Measurements from ENCODE around the gene SLC13A5.
"Not testable (repeated sequence)": the region's sequence is repeated elsewhere in the genome, so short reads cannot be mapped to it uniquely, and the experiment has no call there.

The SLC13A5 gene

DNA sequence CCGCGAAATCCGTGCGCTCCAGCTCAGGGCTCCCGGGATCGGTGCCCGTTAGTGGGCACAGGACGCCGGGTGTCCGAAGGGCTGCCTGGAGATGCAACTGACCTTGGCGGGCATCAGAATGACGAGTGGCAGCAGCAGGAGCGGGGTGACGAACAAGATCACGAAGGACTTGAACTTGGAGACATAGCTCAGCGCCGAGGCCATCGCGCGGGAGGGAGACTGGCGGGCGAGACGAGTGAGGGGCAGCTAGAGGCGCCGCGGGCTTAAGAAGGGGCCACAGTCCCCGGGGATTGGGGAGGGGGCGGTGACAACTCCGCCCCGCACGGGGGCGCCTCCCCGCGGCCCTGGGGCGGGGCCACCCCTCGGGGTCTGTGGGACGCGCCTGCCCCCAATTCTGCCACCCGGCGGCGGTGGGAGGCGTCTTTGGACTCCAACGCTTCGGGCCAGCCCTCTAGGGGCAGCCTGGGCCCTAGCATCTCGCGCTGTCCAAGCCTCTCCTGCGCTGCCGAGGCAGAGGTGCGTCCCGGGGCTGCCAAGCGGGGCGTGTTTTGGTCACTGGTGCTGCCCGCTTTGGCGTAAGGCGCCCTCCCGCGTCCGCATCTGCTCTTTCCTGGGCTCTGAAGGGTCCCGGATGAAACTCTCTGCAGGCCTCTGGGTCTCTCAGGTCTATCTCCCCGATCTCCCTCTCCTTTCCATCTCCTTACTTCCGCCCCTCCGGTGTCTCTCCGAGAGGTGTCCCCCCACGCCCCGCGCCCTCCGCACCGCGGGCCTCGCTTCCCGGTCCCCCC, at the start of gene SLC13A5:
Gene SLC13A5 (minus strand): TSS at position 240 of the 788 bp plus-strand sequence. CDS start 36 bp downstream, at position 204.
- DNase-seq = peak; percentile 75

DNA sequence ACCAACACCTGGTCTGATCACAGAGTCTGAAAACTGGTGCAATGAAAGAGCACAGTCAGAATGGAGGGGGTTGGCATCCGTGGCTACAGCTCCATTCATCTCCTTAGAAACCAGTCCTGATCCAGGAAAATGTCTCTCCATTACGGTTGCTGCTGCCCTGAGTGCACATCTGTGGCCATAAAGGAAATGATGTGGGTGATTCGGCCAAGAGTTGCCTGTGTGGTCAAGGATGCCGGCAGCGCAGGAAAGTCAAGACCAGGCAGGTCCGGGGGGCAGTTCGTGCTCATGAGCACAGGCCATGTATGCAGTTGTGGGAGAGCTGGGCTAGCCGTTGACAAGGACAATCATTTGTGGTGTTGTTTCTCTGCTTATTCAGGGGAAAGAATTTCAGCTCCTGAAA, 48.6 kb upstream of the SLC13A5 start:
- no peak for DNase-seq

GRCh38 chr17:6757747-6758146, 44.6 kb upstream of the SLC13A5 start:
- DNase-seq = no peak

DNA sequence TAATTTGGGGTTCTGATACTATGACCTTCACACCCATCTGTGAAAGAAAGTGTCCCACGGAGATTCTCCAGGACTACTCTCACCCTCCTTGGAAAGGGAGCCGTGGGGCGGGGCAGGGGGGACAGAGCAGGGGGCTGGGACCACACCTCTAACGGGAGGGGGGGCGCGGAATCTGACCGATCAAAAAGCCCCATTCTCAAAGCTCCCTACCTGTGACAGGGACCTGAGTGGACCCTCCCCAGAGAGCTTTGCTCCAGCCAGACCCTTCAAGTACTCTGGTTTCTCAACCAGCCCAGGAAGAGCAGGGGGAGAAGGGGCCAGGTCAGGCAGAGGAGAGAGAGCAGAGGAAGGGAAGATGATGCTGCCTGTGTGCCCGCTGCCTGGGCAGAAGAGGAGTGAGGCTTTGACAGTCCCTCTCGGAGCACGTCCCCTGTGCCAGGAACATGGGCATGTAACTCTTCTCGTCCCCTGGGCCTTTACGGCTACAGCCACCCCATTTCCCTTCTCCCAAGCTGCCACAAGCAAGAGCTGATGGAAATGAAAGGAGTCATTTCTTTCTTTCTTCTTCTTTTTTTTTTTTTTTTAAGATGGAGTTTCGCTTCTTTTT, 43.4 kb upstream of the SLC13A5 start:
- no peak for DNase-seq

DNA sequence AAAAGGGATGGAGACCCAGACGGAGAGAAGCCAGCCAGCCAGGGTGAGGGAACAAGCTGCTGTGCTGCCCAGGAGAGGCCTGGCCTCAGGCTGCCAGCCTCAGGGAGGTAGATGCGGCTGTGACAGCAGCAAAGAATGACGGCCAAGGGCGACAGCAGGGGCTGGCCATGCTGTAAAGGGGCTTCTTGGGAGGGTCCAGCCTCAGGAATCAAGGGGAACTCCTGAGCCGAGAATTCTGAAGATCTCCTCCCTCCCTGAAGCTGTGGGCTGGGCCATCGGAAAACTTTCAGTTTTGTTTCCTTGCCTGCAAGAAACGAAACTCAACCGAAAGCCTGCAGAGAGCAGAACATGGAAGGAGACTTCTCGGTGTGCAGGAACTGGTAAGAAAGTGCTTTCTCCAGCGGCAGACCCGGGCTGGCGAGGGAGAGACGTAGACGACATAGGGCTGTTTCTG, 42.6 kb upstream of the SLC13A5 start, which contains the start of gene XAF1:
Gene XAF1 (plus strand): TSS at position 316 of the 454 bp plus-strand sequence. CDS start 33 bp downstream, at position 349.
- DNase-seq = no peak

DNA sequence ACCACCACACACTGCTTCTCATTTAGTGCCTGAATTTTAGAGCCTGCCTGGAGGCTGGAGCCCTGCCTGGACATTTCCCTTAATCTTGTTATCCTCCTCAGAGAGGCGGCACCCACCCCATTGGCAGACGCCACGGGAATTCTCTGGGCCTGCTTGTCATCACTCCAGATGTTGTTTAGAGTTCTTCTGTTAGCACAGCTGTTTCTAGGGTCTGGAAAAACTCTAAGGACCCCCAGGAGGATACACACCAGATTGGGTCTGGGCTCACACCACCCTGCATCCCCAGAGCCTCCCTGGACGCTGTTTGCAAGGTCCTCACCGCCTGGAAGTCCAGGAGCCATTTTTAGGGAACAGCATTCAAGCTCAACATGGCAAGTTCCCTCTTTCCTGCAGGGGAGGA, 42.1 kb upstream of the SLC13A5 start:
- DNase-seq = no peak

- DNase-seq = no peak
Measured at GRCh38 chr17:6753546-6753945, 40.4 kb upstream of the SLC13A5 start.

DNA sequence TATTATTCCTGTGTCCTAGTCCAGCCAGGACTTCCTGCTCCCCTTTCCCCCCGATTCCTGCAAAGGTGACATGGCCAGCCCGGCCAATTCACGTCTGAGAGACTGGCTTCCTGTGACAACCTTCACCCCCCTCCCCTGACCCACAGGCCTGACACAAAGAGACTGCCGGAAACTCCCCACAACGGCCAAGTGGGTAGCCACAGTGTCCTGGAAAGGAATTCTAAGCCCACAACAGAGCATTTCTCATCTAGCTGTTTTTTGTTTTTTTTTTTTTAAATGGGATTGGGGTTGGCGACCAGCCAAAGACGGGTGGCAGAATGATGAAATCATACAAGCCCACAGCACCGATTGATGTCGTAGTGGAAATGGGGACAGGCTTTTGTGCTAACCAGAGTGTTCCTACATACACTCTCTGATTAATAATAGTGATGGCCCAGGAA, 39.9 kb upstream of the SLC13A5 start:
- DNase-seq = no peak

- no peak for DNase-seq
Measured at GRCh38 chr17:6752068-6752909, 39.1 kb upstream of the SLC13A5 start.

- no peak for DNase-seq
Measured at GRCh38 chr17:6749519-6749918, 36.4 kb upstream of the SLC13A5 start.

GRCh38 chr17:6748617-6749016, 35.4 kb upstream of the SLC13A5 start:
- DNase-seq = no peak

- DNase-seq = not testable (repeated sequence)
Measured at GRCh38 chr17:6746665-6747064, 33.5 kb upstream of the SLC13A5 start.

- no peak for DNase-seq
Measured at GRCh38 chr17:6729531-6729930, 16.4 kb upstream of the SLC13A5 start.

DNA sequence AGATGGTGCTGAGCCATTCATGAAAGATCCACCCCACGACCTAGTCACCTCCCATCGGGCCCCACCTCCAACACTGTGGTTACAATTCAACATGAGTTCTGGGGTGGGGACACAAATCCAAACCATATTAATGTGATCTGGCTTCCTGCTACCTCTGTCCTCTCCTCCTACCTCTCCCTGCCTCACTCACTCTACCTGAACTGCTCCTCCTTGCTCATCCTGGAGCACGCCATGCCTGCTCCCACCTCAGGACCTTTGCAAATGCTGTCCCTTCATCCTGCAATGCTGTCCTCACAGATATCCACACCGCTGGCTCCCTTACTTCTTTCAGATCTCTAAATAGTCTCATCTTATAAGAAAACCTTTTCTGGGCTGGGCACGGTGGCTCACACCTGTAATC, 10.8 kb upstream of the SLC13A5 start:
- no peak for DNase-seq

DNA sequence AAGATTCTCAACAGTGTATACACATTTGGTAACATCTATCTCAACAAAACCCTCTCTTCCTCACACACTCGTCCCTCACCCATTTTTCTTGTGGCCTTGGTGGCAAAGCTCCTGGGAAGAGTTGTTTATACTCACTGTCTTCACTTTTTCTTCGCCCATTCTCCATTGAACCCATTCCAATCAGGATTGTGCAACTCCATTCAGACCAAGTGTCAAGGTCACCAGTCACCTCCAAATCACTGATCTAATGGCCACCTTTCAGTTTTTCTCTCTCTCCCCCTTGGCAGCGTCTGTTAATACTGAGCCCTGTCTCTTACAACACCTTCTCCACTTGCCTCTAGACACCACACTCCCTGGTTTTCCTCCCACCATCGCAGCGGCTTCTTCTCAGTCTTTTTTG, 8.6 kb upstream of the SLC13A5 start:
- DNase-seq = no peak

GRCh38 chr17:6716736-6717135, 3.6 kb upstream of the SLC13A5 start:
- DNase-seq = no peak

DNA sequence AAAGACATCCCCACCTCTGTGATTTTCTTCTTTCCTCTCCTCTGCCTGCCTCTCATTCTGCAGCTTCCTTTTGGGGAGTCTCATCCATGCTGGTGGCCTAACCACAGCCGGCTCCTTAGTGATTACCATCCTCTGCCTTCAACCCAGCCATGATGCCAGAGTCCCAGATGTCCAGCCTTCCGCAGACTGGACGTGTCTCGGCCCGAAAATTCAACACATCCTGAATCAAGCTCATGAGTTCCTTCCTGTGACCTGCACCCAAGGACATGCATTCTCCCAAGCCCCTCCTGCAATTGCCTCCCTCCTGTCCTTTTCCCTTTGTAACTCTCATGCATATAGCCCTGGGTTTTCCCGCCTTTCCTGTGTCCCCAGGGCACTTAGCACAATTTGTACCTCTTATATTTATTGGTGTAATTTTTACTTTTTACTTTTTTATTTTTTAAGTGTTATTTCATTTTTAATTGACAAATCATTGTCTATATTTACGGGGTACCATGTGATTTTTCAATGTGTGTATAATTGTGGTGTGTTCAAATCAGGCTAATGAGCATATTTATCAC, 1.2 kb upstream of the SLC13A5 start:
- DNase-seq = no peak

GRCh38 chr17:6713918-6714271, 726 bp upstream of the SLC13A5 start:
- no peak for DNase-seq

DNA sequence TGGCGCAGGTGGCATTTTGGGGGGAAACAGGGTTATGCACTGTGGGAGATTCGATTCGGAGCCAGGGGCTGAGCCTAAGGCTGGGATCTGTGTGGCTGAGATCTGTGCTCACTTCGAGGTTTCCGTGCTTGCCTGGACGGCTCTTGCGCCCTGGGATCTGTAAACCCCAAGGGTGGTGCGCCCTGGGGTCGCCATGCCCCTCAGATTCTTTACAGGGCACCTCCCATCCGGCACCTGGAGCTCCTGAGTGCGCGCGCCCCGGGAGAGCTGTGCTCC, 377 bp downstream of the SLC13A5 start:
- DNase-seq = no peak

GRCh38 chr17:6712058-6712853, 913 bp downstream of the SLC13A5 start:
- DNase-seq = peak; percentile 56

- DNase-seq = no peak
Measured at GRCh38 chr17:6711681-6712057, 1.5 kb downstream of the SLC13A5 start.

- DNase-seq = no peak
Measured at GRCh38 chr17:6711081-6711674, 2.0 kb downstream of the SLC13A5 start.

All from 8988T (cell line).